HG02588 (cell line): ENCODE data around the gene ARMC3.
"Not testable (repeated sequence)": the region's sequence is repeated elsewhere in the genome, so short reads cannot be mapped to it uniquely, and the experiment has no call there.

Experiments used
- ATAC-seq: cut with Tn5 transposase; IDR thresholded peaks from one replicate; pipeline ENCODE4 v1.9.1; 2021; ENCODE audit warnings: mild to moderate bottlenecking, moderate library complexity; ENCODE audit not compliant: unreplicated experiment

The ARMC3 gene

DNA sequence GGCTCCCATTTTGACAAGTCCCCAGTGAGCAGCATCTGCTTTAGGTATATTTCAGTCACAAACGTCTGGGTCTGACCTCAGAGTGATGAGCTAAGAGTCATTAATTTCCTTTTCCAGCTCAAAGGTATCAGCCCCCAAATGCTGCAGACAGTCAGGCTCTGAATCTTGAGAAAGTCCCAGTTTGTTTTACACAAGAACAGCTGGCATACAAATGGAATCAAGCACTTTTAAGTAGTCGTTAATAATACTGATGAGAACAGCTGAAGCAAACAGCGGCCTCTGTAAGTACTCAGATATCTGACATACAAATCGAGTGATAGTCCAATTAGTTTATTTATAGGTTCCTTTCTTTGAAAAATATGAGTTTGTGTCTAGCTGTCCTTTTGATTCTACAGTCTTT, 118.2 kb downstream of the ARMC3 start:
- ATAC-seq: no peak

DNA sequence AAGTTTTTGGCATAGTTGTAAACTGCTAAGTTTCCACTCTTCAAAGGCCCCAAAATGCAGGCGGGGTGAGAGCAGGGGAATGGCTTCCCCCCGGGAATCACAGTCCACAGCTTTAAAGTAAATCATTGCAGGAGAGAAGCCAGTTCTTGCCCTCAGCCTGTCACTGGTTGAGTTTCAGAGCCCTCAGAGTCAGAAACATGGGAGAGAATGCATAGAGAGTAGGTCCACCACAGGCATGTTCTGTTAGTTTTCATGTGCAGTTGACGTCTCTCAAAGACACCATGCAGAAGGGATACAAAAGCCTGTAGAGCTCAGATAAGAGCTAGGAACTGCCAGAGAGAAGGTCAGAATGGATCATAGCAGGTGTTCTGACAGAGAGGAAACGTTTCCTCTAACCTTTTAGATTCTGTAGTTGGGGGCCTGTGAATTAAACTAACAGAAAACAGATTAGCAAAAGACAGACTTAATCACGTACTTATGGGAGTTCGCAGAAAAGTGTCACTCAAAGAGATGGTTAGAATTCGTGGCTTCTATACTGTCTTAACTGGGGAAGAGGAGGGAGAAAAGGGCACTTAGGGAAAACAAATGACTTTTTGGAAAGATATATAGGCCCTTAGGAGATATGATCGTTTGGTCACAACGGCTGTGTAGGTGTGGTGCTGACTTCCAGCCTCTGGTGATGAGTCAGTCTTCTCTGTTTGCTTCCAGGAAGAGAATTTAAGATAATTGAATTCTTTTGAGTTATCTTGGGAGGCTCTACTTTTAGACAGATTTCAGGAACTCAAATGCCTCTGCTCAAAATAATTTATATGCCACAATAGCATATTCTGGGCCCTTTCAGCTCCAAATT, 119.6 kb downstream of the ARMC3 start:
- ATAC-seq: no peak

DNA sequence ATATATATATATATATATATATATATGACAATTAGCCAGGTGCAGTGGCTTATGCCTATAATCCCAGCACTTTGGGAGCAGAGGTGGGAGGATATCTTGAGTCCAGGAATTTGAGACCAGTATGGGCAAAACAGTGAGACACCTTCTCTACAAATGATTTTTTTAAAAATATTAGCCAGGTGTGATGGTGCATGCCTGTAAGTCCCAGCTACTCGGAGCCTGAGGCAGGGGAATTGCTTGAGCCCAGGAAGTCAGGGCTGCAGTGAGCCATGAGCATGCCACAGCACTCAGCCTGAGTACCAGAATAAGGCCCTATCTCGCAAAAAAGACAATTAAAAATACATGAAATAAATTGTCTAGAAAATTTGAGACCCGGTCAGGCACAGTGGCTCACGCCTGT, 120.3 kb downstream of the ARMC3 start:
- ATAC-seq: no peak

DNA sequence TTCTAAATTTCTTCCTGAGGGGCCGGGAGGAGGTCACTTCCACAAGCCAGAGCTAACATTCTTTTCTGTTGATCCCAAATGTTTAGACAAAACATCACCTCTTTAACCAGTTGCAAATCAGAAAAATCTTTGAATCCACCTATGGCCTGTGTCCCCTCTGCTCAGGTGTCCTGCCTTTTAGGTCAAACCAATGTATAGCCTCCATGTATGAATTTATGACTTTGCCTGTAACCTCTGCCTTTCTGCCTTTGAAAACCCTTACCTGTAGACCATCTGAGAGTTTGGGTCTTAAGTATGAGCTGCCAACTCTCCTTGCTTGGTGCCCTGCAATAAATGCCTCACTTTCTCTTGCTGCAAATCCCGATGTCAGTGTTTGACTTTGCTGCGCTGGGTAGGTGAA, 123.4 kb downstream of the ARMC3 start:
- no peak for ATAC-seq

DNA sequence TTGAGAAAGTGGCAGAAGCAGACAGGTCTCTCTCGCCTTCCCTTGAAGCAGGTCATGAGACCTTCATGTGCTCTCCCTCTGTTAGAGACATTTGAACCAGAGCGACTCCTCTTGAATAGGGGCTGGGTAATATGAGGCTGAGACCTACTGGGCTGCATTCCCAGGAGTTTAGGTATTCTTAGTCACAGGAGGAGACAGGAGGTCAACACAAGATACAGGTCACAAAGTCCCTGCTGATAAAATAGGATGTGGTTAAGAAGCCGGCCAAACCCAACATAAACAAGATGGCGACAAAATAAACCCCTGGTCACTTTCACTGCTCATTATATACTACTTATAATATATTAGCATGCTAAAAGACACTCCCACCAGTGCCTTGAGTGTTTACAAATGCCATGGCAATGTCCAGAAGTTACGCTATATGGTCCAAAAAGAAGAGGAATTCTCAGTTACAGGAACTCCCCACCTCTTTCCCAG, 124.0 kb downstream of the ARMC3 start:
- ATAC-seq: no peak

DNA sequence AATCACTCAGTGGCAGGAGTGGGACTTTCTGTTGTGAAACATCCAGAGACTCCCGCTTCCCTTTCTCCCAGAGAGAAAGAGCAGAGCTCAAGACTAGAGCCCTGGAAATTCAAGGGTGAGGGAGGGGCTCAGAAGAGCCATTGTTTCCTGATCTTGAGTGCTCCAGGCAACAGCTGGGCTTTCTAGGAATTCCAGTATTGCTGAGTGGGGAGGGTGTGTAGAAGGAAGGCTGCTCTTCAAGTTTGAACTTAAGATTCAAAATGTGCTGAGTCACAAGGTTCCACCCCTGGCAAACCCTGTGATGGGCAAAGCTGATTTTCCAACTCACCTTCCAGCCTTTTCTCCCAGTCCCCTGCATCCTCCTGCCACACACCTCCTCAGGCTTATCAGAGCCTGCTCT, 125.2 kb downstream of the ARMC3 start:
- ATAC-seq: no peak

DNA sequence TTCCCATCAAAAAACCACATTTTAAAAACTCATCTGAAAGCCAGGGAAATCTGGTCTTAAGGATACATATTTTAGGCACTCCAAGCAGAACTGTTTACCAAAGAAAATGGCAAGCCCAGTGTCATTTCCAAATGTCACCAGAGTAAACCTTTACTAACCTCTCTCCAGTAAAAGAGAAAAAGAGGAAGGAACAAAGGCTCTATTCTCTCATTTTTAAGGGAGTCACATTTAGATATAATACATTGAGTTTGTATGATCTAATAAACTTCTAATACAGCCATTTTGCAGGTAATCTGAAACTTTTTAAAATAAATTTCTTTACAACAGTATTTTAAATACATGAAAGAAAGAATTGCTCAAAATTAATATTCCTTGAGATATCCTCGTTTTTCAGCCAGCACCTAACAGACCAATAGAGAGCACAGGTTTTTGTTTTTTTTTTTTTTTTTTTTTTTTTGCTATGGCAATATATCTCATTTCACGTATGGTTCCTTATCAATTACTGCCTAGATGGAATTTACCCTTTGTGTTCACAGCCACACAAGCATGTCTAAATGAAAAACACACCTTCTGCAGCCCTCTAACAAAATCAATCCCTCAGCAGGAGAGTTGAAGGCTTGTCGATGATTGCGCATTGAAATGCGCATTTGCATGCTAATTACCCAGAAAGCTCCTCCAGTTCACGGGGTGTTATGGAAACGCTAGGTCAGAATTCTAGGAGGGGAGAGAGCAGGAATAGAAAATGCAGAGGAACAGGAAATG, 127.8 kb downstream of the ARMC3 start:
- ATAC-seq: no peak

DNA sequence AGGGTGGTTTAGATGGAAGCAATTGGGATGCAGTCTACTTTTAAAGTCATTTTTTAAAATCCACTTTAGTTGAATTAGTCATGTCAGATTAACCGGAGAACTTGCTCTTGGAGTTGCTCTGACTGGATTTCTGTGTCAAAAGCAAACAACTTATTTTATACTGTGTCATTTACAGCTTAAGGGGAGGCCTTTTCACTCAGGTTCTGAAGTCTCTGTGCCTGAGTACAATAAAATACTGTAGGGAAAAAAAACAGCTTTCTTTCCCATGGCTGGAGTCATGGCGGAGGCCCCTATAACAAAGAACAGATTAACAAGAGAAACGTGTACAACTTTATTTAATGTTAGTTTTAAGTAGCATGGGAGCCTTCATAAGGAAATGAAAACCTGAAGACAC, 128.3 kb downstream of the ARMC3 start:
- no peak for ATAC-seq

DNA sequence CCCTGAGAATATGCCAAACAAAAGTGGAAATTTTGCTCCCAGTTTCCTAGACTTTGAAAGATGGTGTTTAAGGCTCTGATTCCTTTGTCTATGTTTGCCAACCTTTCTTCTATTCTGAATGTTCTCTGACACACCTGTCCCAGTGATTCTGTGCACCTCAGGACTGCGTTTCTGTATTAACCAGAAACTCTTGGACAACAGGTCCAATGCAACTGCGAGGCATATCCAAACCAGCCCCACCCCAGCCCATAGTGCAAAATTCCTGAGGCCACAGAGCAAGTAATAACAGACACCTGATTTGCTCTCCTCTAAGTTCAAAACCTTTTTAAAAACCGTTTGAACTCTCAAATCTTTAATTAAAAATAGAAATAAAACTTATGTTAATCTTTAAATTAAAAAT, 130.5 kb downstream of the ARMC3 start:
- no peak for ATAC-seq

DNA sequence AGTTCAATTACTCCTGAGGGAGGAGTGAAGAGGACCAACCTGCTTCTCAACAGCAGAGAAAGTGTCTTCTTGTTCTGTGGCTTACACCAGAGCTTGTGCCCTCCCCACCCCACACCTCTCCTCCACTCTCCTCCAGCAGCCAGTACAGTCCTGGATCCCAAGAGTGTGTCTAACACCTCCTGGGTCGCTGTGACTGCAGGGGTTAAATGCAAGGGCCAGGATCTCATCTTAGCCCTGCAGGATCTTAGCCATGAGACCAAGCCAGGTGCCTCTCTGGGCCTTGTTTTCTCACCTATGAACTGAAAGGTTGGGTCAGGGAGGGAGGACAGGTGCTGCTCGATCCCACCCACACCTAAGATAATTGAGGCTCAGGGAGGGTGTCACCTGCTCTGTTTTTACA, 133.1 kb downstream of the ARMC3 start:
- ATAC-seq: no peak

DNA sequence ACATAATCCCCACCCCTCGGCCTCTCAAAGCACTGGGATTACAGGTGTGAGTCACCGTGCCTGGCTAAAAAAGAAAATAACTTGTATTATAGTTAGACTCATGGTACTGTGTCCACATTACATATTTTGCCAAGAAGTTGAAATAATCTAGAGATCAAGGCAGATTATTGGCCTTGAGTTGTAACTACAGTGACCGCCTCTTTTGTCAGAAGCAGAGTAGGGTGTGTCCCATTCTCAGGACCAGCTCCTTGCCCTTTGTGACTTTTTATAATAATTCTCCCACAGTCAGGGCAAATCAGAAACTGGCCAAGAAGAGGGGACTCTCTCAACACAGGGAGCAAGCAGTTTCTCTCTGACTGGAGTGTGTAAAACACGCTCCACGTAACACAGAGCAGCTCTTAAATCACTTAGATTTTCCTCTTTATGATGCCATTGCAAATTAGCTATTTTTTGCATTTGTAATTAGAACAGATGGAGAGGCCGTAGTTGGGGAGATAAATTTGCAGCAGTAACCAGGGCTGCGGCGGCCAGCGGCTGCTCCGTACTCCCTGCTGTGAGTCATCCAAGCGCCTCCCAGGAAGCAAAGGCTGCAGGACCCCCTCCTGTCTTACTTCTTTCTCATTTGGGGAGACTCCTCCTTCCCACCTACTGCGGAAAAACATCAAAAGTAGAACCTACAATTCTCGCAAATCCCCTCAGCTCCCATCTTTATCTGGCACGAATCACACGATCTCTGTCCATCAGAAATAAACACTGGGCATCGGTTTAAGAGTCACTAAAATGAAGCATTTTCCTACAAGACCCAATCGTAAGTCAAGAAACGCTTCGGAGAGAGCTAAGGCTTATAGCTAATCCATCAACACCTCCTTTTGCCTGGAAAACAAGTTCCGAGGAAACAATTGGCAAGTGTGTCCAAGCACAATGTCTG, 135.5 kb downstream of the ARMC3 start:
- ATAC-seq: no peak

DNA sequence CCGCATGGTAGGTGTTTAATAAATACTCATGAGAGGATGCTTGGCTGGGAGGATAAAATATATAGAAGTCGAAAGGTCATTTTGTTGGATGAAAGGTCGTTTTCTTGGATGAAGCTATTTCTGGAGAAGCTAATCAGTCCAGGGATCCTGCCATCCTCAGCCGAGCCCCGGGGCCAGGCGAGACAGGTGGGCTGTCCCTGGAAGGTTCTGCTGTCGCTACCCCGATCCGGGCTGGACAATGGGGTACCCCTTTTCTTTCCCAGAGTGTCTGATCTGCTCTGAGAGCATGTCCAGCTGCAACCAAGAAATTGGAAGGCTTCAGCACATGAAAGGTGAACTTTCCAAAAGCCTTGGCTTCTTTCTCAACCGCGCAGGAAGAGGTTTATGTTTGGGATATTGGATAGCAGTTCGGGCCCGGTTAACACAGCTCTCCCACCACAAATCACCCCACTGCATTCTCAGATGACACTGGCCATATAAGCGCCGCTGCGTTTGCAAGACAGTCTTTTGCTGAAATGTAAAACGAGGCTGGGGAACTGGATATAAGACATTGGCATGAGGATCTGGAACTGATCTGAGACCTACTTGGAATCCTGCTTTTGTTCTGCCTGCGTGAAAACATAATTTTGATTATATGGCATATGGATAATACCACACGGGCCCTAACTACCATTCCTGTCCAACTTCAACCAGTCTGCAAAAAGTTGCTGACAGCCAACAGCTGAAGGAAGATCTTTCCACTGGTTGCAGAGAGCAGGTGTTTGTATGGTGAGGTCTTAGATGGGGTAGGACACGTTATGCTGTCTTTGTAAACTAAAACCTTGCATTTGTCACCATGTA, 136.3 kb downstream of the ARMC3 start:
- no peak for ATAC-seq

DNA sequence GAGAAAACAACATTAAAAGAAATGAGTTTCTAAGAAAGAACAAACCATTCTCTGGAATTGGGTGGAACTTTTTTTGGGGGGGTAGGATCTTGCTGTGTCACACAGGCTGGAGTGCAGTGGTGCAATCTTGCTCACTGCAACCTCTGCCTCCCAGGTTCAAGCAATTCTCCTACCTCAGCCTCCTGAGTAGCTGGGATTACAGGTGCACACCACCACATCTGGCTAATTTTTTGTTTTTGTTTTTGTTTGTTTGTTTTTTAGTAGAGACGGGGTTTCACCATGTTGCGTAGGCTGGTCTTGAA, 136.9 kb downstream of the ARMC3 start:
- not testable (repeated sequence) for ATAC-seq

DNA sequence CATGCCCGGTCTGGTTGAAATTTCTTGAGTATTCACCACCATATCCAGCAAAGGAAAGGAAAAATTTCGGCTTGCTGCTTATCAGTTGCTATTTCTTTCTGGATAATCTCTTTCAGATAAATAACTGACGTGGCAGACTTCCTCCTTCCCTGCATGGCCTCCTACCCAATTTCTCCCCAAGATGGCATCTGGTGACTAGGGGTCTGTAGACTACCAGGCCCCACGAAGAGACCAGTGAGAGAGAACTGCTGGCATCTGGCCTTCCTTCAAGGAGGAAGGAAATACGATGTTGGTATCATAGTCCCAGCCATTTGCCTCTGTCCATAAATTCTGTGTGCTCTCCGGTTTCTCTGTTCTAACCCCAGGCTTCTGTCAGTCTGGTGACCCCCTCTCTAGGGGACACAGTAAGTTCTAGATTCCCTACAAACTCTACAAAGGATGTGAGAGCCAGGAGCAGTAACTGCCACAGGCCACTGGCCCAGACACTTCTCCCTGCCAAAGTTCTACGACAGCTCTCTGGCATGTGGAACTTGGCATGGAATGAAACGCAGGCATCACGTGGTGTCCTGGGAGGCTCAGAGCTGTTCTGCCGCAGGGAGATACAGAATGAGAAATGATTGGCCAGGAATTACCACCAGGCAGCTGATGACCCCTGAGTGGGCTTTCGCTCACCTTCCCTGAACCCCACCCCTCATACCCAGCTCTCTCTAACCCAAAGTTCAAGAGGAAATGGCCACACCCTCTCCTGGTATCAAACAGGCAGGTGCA, 137.5 kb downstream of the ARMC3 start:
- no peak for ATAC-seq

DNA sequence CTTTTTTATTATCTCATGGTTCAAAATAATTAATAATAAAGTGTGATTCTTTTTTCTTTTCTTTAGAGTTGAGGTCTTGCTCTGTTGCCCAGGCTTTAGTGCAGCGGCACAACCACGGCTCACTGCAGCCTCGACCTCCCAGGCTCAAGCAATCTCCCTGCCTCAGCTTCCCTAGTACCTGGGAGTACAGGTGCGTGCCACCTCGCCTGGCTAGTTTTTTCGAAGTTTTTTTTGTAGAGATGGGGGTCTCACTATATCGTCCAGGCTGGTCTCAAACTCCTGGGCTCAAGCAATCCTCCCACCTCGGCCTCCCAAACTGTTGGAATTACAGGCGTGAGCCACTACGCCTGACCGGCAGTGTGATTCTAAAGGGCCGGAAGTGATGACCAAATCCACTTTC, 139.5 kb downstream of the ARMC3 start:
- ATAC-seq: no peak

DNA sequence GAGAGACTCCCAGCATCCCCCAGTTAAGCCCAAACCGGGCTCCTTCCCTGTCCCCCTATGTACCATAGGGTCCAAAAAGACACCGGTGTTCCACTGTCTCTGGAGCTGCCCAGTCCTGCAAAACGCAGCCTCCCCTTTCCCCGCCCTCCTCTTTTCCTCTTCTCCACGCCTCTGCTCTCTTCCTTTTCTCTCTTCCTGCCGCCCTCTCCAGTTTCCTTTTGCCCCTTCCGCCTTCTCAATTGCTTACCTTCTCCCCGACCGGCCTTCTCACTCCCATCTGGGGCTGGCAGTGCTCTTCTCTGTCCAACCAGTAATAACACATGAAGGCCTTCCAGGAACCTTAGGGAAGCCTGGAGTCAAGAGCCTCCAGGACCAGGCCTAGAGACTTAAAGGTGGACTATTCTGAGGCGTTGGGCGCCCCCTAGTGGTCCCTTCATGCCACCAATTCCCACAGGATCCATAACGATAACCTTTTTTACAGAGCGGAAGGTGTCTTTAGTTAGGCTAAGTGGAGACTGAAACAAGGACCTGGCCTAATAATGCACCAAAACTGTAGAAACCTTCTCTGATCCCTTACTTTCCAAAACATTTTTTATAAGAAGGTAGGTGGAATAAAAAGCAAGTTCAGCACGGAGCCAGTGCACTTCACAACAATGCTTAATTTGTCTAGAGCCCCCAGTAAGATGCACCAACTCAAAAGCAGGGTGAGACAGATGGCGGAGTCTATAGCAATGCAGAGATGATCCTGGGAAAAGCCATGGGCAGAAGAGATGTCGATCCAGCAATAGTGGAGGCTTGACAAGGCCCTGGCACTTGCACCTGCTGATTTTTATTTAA, 140.3 kb downstream of the ARMC3 start:
- ATAC-seq: no peak

DNA sequence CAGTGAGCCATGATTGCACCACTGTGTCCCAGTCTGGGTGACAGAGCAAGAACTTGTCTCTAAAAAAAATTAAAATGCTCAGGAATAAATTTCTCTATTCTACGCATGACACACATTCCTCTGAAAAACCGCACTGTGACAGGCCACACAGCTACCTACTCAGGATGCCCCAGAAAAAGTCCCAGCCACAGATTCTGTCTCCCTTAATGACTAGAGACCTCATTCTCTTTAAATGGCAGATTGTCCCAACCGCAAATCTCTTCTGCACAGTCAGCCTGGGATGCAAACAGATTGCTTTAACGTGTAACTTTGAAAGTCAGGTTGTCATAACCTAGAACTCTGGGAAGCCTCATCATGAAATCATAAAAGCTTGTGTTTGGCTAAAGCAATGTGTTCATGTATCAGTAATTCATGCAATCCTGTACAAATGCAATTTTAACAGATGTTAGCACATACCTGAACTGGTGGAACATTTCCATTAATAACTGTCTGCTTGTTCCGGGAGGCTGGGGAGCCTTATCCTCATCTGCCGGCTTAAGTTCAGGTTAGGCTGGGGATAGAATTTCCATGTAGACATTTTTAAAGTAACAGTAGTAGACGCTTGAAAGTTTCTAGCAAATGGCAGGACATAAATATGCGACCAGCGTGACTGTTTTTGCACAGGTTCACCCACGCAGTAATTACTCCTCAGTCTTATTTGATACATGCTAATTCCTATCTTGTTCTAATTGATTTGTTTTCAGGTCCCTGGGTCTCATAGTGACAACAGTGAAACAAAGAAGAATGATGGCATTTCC, 141.4 kb downstream of the ARMC3 start:
- ATAC-seq: no peak
